Measurements from ENCODE around the gene UNC79. TPM values are rescaled to one million over a fixed set of nuclear protein-coding genes. Genes with fewer than 3 reads are reported as not detected.
"Not testable (repeated sequence)": the region's sequence is repeated elsewhere in the genome, so short reads cannot be mapped to it uniquely, and the experiment has no call there.

The UNC79 gene
- total RNA-seq, 6 experiments from 2014 or later: 0.02 to 0.08 (median 0.05) TPM

DNA sequence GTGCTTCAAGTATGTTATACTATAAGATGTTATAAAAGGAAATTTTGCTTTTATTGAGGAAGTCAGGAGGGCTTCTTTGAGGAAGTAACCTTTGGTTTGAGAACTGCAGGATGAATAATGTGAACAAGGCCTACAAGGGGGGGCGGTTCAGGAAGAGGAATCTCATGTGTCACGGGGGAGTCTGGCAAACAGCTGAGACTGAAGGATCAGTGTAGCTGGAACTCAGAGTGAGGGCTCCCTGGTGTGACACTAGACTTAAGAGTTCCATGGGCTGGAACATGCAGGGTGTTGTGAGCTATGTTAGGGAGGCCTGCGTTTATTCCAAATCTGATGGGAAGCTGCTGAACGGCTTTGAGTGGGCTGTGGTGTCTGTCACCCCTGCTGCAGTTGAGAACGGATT is 62.3 kb downstream of the UNC79 start:
- H3K36me3 Mint-ChIP-seq (ENCODE audit: low read depth): peaks cover 12% of the 10 kb centered on the region
- H3K9me3 Mint-ChIP-seq: peaks cover 43% of the 10 kb centered on the region
- H3K27me3 Mint-ChIP-seq (ENCODE audit: insufficient read depth): no peaks in the 10 kb centered on the region
- H3K4me3 Mint-ChIP-seq: no peak overlapping the region
- no peak for DNase-seq
- TF ChIP-seq, protein P1, sequence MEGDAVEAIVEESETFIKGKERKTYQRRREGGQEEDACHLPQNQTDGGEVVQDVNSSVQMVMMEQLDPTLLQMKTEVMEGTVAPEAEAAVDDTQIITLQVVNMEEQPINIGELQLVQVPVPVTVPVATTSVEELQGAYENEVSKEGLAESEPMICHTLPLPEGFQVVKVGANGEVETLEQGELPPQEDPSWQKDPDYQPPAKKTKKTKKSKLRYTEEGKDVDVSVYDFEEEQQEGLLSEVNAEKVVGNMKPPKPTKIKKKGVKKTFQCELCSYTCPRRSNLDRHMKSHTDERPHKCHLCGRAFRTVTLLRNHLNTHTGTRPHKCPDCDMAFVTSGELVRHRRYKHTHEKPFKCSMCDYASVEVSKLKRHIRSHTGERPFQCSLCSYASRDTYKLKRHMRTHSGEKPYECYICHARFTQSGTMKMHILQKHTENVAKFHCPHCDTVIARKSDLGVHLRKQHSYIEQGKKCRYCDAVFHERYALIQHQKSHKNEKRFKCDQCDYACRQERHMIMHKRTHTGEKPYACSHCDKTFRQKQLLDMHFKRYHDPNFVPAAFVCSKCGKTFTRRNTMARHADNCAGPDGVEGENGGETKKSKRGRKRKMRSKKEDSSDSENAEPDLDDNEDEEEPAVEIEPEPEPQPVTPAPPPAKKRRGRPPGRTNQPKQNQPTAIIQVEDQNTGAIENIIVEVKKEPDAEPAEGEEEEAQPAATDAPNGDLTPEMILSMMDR (IDR thresholded peaks at IDR 0.05): no peak
- H3K4me1 Mint-ChIP-seq (ENCODE audit: low read depth): no peaks in the 10 kb centered on the region
- H3K27ac Mint-ChIP-seq: no peak overlapping the region

DNA sequence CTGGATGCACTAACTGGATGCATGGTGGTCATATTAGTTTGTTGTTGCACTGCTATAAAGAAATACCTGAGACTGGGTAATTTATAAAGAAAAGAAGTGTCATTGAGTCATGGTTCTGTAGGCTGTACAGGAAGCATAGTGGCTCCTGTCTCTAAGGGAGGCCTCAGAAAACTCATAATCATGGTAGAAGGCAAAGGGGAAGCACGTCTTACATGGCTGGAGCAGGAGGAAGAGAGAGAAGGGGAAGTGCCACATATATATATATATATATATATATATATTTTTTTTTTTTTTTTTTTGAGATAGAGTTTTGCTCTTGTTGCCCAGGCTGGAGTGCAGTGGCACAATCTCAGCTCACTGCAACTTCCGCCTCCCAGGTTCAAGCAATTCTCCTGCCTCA is 62.9 kb downstream of the UNC79 start:
- peaks cover 44% of the 10 kb centered on the region for H3K9me3 Mint-ChIP-seq
- not testable (repeated sequence) for H3K27me3 Mint-ChIP-seq (ENCODE audit: insufficient read depth); DNase-seq; H3K4me3 Mint-ChIP-seq; H3K27ac Mint-ChIP-seq; H3K4me1 Mint-ChIP-seq (ENCODE audit: low read depth)
- H3K36me3 Mint-ChIP-seq (ENCODE audit: low read depth): peaks cover 12% of the 10 kb centered on the region

DNA sequence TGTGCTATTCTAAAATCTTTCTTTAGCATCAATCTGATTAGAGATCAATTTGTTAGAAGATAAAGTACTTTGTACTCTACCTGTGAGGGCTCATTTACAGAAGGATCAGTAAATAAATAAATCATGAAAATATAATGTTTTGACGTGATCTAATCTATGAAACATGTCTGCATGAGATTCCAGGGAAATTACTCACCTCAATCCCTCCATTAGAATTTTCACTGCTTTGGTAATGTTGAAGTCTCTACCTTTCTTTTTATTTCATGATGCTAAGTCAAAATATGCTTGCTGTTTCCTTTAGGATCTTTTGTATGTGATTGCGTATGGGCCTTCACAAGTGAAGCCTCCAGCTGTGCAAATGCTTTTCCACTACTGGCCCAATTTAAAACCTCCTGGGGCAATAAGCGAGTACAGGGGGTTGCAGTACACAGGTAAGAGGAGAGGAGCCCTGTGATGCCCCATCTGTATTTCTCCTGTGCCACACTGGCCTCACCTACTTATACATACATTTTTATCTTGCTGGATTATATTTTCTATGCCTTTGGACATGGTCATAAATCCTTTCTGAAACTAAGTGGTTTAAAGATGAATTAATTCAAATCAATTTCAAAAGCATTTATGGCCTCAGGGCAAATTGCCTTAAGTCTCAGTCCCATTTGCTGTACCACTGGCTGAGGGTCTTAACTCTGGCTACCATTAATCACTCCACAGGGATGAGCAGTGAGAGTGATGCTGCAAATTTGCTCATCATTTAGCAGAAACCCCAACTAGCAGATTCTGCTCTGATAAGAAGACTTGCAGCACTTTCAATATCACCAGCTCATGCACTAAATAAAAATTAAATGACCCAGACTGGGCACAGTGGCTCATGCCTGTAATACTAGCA is 66.4 kb downstream of the UNC79 start:
- no peak for DNase-seq
- H3K9me3 Mint-ChIP-seq: peaks cover 28% of the 10 kb centered on the region
- H3K36me3 Mint-ChIP-seq (ENCODE audit: low read depth): peaks cover 12% of the 10 kb centered on the region
- no peaks in the 10 kb centered on the region for H3K27me3 Mint-ChIP-seq (ENCODE audit: insufficient read depth)
- no peak overlapping the region for H3K27ac Mint-ChIP-seq
- TF ChIP-seq, protein P1 (IDR thresholded peaks at IDR 0.05): no peak
- H3K4me1 Mint-ChIP-seq (ENCODE audit: low read depth): no peaks in the 10 kb centered on the region
- no peak overlapping the region for H3K4me3 Mint-ChIP-seq

DNA sequence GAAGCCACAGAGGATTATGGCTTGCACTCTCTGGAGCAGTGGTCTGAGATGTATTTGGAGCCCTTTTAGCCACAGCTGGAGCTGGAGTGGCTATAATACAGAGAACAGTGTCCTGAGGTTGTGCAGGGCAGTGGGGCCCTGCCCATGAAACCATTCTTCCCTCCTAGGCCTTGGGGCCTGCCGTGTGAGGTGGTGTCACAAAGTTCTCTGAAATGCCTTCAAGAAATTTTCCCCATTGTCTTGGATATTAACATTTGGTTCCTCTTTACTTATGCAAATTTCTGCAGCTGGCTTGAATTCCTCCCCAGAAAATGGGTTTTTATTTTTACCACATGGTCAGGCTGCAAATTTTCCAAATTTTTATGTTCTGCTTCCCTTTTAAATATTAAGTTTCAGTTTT is 79.3 kb downstream of the UNC79 start:
- DNase-seq: no peak
- no peaks in the 10 kb centered on the region for H3K27me3 Mint-ChIP-seq (ENCODE audit: insufficient read depth)
- no peak overlapping the region for H3K27ac Mint-ChIP-seq
- no peaks in the 10 kb centered on the region for H3K4me1 Mint-ChIP-seq (ENCODE audit: low read depth)
- peaks cover 14% of the 10 kb centered on the region for H3K9me3 Mint-ChIP-seq
- H3K4me3 Mint-ChIP-seq: no peak overlapping the region
- no peaks in the 10 kb centered on the region; the same call in 1 of the 2 replicates for H3K36me3 Mint-ChIP-seq (ENCODE audit: low read depth)
- TF ChIP-seq, protein P1 (IDR thresholded peaks at IDR 0.05): no peak

DNA sequence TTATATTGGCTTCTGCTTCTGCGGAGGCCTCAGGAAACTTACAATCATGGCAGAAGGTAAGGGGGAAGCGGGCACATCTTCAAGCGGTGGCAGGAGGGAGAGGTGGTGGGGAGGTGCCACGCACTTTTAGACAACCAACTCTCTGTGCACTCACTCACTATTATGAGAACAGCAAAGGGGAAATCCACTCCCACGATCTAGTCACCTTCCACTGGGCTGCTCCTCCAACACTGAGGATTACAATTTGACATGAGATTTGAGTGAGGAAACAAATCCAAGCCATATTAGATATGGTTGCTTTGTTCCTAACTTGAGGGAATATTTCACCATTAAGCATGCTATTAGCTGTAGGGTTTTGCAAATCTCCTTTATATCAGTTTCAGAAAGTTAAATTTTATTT is 80.3 kb downstream of the UNC79 start:
- Mint-ChIP-seq H3K36me3 (ENCODE audit: low read depth) (no peaks in the 10 kb centered on the region; the same call in 1 of the 2 replicates), H3K4me1 (ENCODE audit: low read depth) (no peaks in the 10 kb centered on the region), H3K4me3 (no peak overlapping the region), H3K27me3 (ENCODE audit: insufficient read depth) (no peaks in the 10 kb centered on the region), H3K9me3 (peaks cover 17% of the 10 kb centered on the region), H3K27ac (no peak overlapping the region)
- no peak for DNase-seq
- TF ChIP-seq, protein P1 (IDR thresholded peaks at IDR 0.05): no peak

DNA sequence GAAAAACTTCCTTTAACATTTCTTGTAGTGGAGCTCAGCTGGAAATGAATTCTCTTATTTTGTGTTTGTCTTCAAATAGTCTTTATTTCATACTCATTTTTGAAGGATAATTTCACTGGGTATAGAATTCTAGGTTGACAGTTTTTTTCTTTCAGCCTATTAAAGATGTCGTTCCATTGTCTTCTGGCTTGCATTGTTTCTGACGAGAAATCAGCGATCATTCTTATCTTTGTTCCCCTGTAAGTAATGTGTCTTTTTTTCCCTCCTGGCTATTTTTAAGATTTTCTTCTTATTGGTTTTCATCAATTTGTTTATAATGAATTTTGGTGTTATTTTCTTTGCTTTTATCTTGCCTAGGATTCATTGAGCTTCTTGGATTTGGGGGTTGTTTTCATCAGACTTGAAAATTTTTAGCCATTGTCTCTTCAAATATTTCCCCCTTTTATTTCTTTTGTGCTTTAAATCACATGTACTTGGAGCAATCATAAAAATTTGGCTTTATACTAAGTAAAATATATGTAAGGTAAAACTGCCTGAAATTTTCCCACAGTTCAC is 89.4 kb downstream of the UNC79 start:
- Mint-ChIP-seq H3K4me1 (ENCODE audit: low read depth) (no peaks in the 10 kb centered on the region), H3K36me3 (ENCODE audit: low read depth) (no peaks in the 10 kb centered on the region), H3K27me3 (ENCODE audit: insufficient read depth) (no peaks in the 10 kb centered on the region; the same call in 1 of the 2 replicates), H3K9me3 (peaks cover 42% of the 10 kb centered on the region), H3K27ac (no peak overlapping the region), H3K4me3 (no peak overlapping the region)
- TF ChIP-seq, protein P1 (IDR thresholded peaks at IDR 0.05): no peak
- no peak for DNase-seq

Data from HFFc6 (cell line).